Neural cell (in vitro differentiated cells): ENCODE measurements around the gene OR5B21.

Experiments
- CTCF ChIP-seq: fragments of 450-650 bp; IDR thresholded peaks from 2 replicates; pipeline ENCODE4 v1.5.1; 2014; ENCODE audit warnings: antibody characterized with exemption, mild to moderate bottlenecking, moderate library complexity; ENCODE audit not compliant: poor library complexity, severe bottlenecking
- EZH2 ChIP-seq: fragments of 200-600, 300-800 bp; shearing (Covaris generic), sonication (generic); IDR thresholded peaks from 2 replicates; pipeline ENCODE4 v1.6.1; 2014; ENCODE audit warnings: antibody characterized with exemption, low read length, borderline replicate concordance, mild to moderate bottlenecking; ENCODE audit not compliant: insufficient read depth, poor library complexity, severe bottlenecking
- POLR2AphosphoS5 ChIP-seq: IDR thresholded peaks from 2 replicates; pipeline ENCODE4 v1.6.1; 2012
- REST ChIP-seq: IDR thresholded peaks from 2 replicates; pipeline ENCODE4 v1.6.1; 2012; ENCODE audit warnings: borderline replicate concordance
- TAF1 ChIP-seq: IDR thresholded peaks from 2 replicates; pipeline ENCODE4 v1.6.1; 2012; ENCODE audit warnings: low read depth

- TF ChIP-seq CTCF (no peak), POLR2AphosphoS5 (no peak), EZH2 (no peak), TAF1 (no peak), REST (no peak)
Observed at GRCh38 chr11:58498464-58498863, 9.4 kb downstream of the OR5B21 start.
